B cell (primary cell): Measurements from ENCODE around the gene SLC6A16.

Experiments
- EZH2 ChIP-seq: IDR thresholded peaks from 2 replicates; pipeline ENCODE4 v1.6.1; 2012; ENCODE audit warnings: borderline replicate concordance, low read depth, mild to moderate bottlenecking, moderate library complexity, low read length; ENCODE audit not compliant: insufficient read depth, poor library complexity, severe bottlenecking
- TF ChIP-seq, protein P1 (sequence below): fragments of 200-600 bp; IDR thresholded peaks from one replicate; pipeline ENCODE4 v1.8.0; 2022; ENCODE audit warnings: antibody characterized with exemption, mild to moderate bottlenecking

DNA sequence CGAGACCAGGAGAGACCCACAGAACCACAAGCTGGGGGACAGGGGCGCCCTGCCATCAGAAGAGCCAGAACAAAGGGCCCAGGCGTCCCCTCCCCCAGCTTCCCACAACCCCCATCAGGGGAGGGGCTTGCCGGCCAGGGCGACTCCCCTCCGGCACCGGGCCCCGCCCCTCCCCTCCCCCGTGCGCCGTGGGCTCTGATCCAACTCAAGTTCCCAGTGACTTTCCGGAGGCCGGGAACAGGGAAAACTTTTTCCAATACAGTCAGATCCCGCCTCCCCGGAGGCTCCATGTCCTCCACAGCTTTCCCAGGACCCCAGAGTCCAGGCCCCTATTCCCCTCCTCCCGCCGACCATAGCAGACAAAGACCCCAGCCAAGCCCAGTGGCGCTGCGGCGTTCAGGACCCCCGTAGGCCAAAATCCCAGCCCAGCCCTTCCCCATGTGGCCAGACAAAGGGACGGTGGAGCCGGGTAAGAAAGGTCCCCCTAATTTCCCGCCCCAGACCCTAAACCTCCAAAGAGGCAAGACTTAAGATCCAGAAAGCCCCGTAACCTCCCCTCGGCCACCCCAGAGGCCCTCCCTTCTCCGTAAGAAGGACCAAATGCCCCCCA, 36.6 kb upstream of the SLC6A16 start:
- TF ChIP-seq, protein P1, sequence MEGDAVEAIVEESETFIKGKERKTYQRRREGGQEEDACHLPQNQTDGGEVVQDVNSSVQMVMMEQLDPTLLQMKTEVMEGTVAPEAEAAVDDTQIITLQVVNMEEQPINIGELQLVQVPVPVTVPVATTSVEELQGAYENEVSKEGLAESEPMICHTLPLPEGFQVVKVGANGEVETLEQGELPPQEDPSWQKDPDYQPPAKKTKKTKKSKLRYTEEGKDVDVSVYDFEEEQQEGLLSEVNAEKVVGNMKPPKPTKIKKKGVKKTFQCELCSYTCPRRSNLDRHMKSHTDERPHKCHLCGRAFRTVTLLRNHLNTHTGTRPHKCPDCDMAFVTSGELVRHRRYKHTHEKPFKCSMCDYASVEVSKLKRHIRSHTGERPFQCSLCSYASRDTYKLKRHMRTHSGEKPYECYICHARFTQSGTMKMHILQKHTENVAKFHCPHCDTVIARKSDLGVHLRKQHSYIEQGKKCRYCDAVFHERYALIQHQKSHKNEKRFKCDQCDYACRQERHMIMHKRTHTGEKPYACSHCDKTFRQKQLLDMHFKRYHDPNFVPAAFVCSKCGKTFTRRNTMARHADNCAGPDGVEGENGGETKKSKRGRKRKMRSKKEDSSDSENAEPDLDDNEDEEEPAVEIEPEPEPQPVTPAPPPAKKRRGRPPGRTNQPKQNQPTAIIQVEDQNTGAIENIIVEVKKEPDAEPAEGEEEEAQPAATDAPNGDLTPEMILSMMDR: no peak
- TF ChIP-seq EZH2: no peak
